Heart left ventricle (tissue), 13 donors: ENCODE data around the gene CCNY.

Experiments
- CTCF ChIP-seq, 12 donors: fragments of 200-600 bp; sonication (generic) in 4 of 12; IDR thresholded peaks; one replicate each; pipeline versions ENCODE4 v1.5.0 to v1.8.0; 2018 to 2022; ENCODE audit warnings: antibody characterized with exemption in 12 of 12, mild to moderate bottlenecking in 5 of 12
- POLR2A ChIP-seq, 2 donors: fragments of 450-650 bp; IDR thresholded peaks; one replicate each; pipeline ENCODE4 v1.6.1; 2017; ENCODE audit warnings: antibody characterized with exemption in 2 of 2, mild to moderate bottlenecking in 2 of 2, moderate library complexity in 2 of 2
- donor health status: ischemic (EF 13 %, LVEDD 7.1; RV severe dilation, severe dysfunction).
- donor health status: DM: no; HTN: yes; CAD: no.
- donor health status: DM: no; HTN: no; CAD: no.
- donor health status: ischemic (EF 25% LVEDD 6.9; RV normal size, moderate dysfunction).
- donor health status: ischemic (EF 25% LVEDD 5.7; RV mildly dilated, moderate dysfunction).
- donor health status: ischemic (EF 35%, LVEDD 5.7; RV mildly dilated, moderate dysfunction).
- donor health status: nonischemic (EF 11% LVEDD 7.7; RV severe dilation, severe dysfunction).
- donor health status: DM: yes; HTN: yes; CAD: no.
- donor health status: PGD.
- donor health status: ischemic (EF 29% LVEDD 5.4; RV normal size, mild dysfunction).
- donor health status: nonischemic (EF 23%, LVEDD 6.1; RV moderate dilation, normal function).

- TF ChIP-seq CTCF (IDR thresholded peaks at IDR 0.05), result no peak
- no peak for TF ChIP-seq POLR2A (IDR thresholded peaks at IDR 0.05)
These were observed 116.5 kb downstream of the CCNY start for GRCh38 chr10:35452847-35453246.
